Activated CD8-positive, alpha-beta memory T cell treated with anti-CD3 and anti-CD28 coated beads for 4 hours (primary cell): Measurements from ENCODE around the gene MED6.
A peak's percentile ranks its signal among the peaks of the same experiment; 100 is the strongest.

Experiments used
- DNase-seq, 2 donors: peaks; one replicate each; pipeline ENCODE4 v3.0.0-alpha.2; 2020; ENCODE audit warnings: low read depth in 2 of 2

MED6 gene, protein sequence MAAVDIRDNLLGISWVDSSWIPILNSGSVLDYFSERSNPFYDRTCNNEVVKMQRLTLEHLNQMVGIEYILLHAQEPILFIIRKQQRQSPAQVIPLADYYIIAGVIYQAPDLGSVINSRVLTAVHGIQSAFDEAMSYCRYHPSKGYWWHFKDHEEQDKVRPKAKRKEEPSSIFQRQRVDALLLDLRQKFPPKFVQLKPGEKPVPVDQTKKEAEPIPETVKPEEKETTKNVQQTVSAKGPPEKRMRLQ

DNA sequence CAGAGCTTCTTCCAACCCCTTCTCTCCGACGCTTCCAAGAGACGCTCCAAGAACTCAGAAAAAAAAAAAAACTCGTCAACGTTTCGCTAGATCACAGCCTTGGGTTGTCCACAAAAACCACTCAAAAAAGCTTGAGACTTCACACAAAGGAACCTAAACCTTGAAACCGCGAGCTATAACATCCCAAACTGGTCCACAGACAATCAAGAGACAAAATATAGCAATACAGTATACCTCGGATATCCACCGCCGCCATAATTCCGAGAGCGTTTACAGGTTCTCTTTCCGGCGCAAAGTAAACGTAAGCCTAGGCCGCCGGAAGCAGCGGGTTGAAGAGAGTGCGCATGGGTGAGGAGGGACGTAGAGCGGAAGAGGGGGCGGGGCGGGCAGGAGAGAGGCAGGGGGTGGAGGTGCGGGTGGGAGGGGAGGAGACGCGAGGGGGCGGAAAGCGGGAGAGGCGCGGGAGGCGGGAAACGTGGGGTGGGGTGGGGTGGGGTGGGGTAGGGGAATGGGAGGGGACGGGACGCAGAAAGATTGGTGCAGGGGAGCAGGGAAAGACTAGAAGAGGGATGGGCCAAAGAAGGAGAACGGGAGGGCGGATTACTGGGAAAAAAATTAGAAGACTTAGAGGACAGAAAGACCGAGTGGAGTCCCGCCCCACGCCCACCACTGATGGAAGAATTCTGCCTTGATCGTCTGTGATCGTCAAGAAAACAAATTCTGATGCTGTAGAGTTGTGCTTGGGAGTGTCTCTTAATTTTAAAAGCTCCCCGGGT is at the start of gene MED6:
MED6 (minus strand) TSS at position 274 of the 776 bp plus-strand sequence; CDS start at position 256, 18 bp downstream.
- peak; percentile 82 to 88 for DNase-seq

DNA sequence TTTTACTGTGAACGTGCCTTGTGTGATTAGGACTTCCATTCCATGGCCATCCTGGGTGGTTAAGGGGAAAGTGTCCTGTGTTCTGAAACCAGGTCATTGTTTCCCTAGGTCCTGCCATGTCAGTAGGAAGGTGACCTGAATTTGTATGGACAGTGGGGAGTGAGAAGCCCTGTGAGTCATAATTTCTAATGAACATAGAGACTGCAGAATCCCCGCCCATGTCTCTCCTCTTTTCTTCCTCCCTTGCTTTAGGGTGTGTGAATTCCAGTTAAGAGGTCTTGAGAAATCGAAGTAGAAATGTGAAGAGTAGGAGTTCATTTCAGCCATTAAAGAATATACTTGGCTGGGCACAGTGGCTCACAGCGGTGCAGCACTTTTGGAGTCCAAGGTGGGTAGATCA is 49.3 kb upstream of the MED6 start:
- DNase-seq, result no peak

DNA sequence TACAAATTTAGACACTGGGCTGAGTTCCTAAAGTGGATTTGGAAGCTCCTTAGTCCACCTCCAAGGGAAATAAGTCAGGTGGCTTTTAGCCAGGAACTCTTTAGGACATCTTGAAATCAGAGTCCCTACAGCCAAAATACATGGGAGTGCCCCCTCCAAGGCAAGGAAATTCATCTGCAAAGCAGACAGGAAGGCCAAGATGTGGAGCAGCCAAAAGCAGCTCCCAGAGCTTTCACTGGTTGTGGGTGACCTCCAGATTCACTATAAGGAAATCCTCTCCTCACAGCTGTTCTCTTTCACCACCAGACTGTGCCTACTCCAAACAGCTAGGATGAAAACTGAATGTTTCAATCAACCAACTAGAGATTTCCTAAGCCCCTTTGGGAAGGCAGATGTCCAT is 47.9 kb upstream of the MED6 start:
- no peak for DNase-seq

DNA sequence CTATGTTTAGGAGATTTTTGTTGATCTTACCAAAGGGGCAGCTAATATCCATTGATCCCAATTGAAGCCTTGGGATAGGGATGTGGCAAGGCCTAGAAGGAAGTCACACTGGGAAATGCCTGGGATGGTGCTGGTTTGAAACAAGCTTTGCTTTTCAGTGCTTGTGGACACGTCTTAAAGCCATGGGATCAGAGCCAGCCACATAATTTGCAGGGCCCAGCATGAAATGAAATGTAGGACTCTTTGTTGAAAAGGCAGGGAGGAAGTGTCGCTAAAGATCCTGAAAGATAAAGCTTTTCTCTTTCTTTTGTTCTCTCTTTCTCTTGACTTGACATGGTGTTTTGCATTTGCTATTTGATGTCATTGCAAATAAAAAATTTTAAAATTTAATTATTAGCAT is 46.2 kb upstream of the MED6 start:
- no peak for DNase-seq

DNA sequence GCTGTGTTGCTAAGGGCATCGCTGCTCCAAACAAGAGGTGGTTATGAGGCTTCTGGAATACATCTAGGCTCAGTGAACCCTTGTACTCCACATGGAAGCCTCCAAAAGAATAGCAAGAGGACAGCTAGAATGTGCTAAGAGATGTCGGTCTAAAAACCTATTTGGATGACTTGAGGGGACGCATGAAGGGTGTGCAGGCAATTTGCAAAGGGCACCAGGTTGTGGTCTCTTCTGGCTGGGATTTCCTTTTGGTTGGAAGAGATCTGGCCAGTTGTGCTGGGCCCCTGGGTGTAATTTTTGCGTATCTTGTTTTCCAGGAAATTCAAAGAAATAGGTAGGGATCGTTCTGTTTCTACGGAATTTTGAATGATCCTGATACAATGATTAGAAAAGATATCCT is 45.4 kb upstream of the MED6 start:
- DNase-seq, result no peak

DNA sequence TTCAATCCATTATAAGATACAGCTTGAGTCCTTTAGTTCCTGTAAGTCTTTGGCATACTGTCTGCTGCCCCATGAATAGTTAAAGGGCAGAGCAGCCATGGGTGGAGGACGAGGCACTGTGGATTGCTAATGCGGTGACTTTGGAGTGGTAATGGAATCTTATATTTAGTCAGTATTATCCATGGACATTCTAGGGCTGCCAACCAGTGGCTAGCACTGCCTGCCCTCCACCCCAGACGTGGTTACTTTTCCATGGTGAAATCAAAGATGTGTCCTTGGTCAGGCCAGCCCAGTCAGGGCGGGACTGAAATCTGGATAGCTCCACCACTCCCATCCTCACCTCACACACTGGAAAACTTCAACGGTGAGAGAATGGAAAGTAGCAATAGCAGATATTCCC is 43.5 kb upstream of the MED6 start:
- no peak for DNase-seq

DNA sequence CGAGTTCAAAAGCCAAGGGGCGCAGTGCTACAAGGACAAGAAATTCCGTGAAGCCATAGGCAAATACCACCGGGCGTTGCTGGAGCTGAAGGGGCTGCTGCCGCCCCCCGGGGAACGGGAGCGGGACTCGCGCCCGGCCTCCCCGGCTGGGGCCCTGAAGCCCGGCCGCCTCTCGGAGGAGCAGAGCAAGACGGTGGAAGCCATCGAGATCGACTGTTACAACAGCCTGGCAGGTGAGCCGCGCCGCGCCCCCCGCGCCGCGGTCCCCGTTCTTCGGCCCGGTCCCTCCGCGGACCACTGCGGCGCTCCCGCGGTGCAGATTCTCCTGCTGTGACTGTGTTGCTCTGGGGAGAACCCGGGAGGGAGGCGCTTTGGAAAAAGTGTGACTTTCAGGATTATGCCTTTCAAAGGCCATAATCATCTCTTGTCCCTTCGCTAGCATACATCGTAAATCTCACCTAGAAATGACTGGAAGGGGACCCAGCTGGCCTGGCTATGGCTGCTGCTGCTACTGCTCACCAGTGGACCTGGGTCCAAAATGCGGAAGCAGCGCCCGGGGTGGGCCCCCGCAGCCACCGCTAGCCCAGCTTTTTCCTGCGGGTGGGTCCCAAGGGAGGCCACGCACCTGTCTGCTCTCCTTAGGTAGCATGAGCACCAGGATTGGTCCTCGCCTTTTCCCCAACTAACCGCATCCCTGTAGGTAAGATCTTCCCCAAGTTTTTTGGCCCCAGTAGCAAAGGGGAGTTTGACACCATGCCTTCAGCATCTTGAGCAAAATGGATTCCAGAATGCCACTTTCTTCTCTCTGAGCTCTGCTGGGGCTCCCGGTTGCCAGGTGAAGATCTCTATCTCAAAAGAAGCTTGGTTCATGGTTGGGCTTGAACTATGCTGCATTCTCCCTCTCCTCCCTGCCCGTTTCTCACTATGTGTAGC is 42.1 kb upstream of the MED6 start:
- no peak for DNase-seq

DNA sequence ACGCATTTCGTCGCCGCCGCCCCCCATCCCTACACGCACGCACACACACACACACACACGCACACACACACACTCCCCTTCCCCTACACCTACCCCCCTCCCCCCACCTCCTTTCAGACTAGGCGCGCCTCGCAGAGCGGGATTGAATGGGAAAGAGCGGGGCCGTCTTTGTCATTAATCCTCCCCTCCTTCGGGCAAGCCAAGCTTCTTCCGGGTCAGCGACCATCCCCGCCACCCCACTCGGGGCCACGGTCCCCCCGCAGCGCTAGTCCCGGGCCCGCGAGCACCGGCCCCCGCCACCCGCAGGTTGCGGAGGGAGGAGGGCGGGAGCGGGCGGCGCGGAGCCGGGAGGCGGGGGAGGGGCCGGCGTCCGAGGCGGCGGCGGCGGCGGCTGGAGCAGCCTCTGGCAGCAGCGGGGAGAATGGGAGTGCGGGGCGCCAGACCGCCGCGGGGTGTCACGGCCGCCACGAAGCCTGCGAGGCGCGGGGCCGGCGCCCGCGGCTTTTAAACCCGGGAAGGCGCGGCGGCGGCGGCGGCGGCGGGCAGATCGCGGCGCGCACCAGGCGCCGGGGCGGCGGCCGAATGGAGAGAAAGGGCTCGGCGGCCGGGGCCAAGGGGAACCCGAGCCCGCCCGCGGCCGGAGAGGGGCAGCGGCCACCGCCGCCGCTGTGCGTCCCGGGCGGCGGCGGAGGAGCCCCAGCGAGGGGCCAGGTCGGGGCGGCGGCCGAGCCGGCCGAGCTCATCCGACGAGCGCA is 41.3 kb upstream of the MED6 start, which contains the start of gene TTC9:
TTC9 (plus strand) TSS at position 369 of the 755 bp plus-strand sequence; CDS start at position 583, 214 bp downstream.
- DNase-seq, result no peak

DNA sequence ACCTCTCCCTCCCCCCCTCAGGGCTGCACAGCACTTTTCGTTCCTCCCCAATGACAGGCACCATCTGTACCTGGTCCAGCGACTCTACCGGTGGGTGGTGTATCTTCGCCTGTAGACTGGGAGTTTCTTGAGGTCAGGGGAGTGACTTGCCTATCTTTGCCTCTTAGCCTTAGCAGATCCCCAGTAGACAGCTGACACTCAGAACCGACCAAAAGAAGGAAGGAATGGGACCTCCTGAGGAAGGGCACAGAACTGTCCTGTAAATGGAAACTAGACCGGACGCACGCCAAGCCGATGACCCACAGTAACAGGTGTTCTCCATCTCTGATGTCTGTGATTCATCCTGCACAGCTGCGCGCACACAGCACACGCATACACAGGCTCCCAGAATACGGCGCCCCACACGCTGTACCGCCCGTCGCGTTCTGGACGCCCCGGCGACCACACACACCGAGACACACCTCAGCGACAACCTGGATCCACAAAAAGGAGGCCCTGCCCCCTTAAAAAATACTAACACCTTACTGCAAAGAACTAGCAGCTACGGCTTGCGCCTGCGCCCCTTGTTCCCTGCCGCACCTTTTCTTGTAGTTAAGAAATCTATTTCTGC is 40.6 kb upstream of the MED6 start:
- no peak for DNase-seq

DNA sequence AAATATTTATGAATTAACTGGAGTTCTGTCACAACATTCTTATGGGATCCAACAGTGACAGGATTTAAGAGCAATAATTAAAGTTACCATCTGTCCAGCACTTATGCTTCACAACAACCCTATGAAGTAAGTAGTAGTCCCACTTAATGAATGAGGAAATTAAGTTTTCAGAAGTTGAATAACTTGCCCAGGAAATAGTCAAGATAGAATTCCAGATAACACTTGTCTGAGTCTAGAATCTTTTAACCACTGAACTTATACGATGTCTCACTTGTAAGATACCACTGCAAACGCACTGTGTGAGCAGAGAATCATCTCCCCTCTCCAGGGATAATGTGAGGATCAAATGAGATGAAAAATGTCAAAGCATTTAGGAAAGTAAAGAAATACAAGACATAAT is 38.0 kb upstream of the MED6 start:
- no peak for DNase-seq

DNA sequence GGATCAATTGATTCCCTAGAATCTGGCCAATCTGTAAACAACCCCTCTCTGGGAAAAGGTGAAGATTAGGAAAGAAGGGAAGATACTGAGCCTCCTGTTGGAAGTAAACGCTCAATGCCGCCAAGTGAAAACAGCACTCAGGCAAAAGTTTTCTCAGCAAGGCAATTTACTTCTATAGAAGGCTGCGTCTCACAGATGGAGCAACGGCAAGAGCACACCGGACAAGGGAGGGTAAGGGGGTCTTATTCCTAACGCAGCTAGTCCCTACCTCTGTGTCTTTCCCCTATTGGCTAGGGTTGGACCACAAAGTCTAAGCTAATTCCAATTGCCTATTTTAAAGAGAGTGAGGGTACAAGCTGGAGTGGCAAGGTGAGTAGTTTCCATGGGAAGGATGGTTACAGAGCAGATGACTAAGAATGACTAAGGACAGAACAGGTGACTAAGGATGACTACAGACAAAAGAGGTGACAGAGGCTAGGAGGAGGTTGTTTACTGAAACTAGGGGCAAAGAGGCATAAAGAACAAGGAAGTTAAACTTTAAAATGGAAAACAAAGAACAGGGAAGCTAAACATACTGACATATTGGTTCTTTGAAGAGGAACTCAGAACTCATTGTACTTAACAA is 35.6 kb upstream of the MED6 start:
- no peak for DNase-seq

DNA sequence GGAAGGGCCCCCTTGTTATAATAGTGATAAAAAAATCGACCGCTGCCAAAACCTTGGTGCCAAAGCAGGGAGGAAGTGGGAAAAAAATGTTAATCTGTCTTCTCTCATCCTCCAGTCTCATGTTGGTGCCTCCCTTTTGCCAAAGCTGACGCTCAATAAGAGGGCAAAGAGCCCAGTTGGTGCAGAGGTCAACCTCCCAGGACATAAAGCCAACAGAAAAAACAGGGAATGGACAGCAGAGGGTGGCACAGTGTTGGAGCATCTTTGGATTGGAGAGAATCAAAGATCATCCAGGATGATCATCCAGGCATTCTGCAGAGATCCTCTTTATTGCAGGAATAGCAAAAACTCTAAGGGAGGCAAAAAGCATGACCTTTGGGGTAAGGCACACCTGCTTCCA is 31.5 kb upstream of the MED6 start:
- no peak for DNase-seq

DNA sequence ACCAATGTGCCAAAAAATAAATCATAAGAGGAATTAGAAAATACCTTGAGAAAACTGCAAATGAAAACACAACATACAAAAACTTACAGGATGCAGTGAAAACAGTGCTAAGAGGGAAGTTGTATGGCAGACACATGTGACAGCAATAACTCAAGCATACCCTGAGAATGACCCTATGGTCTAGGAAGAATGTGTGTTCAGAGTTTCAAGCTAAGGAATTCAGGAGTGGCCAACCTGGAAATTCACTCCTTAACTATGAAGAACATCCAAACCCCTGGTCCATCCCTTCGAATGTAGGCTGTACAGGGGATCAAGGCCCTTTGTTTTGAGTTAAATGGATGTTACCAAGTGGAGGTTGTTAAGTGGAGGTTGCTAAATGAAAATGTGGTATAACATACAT is 24.5 kb upstream of the MED6 start:
- DNase-seq, result no peak

DNA sequence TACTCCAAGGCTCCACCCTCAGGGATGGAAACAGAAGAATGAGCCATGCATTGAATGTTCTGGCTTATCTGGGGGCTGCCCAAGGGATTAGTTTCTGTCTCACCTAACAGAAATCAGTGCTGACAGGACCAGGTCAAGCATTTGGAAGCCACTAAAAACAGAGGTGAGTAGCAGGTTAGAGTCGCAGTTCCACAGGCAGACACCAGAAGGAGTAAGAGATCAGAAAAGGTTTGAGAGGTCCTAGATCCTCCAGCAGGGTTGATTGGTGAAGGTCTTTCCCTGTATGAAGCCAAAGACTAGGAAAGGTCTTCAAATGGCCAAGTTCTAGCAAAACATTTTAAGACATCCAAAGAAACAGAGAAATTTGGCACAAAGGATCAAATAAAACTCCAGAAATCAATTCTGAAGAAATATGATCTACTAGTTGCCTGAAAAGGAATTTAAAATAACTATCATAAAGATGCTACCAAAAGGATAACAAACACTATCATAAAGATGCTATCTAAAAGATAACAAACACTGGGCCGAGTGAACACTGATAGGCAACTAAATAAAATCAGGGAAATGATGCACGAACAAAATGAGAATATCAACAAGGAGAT is 21.8 kb upstream of the MED6 start:
- DNase-seq, result peak in 1 of 2 donors; percentile 18

DNA sequence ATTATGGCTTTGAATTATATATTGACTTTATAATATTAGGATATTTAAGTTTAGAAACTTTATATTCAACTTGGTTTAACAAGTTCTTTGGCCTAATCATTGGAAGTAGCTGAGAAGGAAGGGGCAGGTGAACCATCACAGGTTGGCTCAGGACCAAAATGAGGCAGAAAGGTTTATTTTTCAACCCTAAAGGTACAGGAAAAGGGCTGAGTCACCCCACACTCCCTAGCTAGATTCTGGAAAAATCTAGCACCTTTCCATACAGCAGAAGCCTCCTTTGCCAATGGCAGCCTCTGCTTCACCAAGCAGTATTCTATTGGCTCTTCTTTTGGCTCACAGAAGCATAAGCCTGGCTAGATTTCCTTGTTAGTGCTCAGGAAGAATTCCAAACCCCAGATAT is 19.3 kb upstream of the MED6 start:
- no peak for DNase-seq

DNA sequence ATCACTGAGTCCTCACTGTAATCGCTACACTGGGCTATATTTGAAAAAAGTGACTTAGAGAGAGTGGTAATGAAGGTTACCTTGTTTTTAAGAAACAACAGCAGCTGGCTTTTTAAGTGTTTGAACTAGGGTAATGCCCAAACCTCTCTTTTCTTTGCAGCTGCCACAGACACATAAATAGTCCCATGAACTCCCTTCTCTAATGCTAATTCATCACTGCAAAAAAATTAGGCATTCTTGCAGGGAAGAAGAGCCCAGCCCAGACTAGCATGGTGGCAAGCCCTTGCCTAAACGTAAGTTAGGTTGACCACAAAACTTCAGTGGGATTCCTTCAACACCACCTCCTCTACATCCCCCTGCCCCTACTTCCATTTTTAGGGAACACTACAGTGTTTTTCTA is 17.9 kb upstream of the MED6 start:
- no peak for DNase-seq

DNA sequence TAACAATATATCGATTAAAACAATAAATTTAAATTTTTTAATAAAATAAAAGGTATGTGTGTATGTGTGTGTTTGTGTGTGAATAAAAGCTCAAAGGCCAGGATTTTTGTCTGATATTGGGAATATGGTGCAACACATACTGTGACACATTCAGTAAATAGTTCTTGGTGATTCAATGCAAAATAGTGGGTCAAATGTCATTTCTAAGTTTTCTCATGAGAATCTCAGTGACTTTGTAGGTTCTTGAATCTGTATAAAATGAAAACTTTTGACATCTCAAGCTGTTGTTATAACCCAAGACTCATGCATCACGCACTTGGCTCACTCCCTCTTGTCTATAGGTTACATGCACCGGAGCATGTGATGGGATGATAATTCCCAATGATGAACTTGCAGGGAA is 16.2 kb upstream of the MED6 start:
- no peak for DNase-seq

DNA sequence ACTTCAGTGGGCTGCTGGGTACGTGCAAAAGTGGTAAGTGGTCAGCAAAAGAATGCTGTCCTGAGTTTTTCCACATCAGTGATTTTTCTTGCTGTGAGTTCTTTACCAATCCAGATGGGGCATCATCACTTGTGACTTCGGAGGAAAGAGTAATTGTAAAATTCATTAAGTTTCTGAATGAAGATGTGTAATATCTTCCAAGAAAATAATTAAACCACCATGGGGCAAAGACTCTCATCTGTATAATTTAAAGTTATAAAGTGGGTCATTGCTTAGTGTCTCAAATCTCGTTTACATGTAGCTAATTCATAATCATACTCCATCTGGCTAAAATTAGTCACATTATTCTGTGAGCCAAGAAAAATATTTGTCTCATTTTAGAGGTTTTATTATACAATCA is 10.8 kb upstream of the MED6 start:
- DNase-seq, result no peak

DNA sequence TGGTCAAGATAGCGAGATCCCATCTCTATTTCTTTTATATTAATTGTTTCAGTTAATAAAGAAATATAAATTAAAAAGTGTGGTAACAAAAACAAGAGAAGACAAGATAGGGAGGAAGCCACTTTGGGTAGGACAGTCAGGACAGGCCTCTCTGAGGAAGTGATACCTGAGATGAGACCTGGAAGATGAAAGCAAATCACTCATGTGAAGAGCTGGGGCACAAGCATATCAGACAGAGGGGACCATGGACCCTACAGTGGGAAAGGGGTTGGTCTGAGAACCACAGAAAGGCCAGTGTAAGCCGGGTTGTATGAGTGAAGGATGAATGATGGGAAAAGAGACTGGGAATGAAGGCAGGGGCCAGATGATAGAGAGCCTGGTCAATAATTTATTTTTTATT is 1.8 kb upstream of the MED6 start:
- DNase-seq, result no peak

DNA sequence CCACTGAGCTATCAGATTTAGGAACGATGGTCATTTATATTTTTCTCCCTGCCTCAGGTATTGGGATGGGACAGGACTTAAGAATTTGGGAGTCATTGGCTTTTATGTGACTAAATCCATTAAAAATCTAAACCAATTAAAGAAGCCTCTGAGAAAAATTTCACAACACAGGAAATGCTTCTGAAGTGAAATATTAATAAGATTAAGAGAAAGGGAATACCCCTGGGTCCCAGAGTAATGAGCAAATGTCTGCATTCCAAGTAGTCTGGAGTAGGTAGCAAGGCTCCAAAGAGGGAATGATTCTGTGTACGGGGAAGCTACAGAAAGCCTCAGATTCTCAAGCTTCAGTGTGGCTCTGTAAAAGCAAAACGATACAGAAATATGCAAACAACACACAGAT is 707 bp upstream of the MED6 start:
- no peak for DNase-seq
